GM18499 (cell line): ENCODE measurements around the gene LILRB3.
"Not testable (repeated sequence)": the region's sequence is repeated elsewhere in the genome, so short reads cannot be mapped to it uniquely, and the experiment has no call there.

Experiments
- ATAC-seq: cut with Tn5 transposase; IDR thresholded peaks from one replicate; pipeline ENCODE4 v1.9.1; 2021; ENCODE audit warnings: moderate number of reproducible peaks; ENCODE audit not compliant: insufficient read depth, unreplicated experiment

LILRB3 gene

DNA sequence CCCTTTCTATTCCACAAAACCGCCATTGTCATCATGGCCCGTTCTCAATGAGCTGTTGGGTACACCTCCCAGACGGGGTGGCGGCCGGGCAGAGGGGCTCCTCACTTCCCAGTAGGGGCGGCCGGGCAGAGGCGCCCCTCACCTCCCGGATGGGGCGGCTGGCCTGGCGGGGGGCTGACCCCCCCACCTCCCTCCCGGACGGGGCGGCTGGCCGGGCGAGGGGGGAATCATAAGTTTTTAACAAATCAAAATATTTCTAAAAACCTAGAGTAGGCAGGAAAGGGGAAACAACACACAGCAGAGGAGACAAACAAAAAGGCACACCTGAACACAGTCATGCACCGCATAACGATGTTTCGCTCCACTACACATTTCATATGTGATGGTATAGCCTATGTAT is 8.1 kb downstream of the LILRB3 start:
- ATAC-seq: not testable (repeated sequence)

DNA sequence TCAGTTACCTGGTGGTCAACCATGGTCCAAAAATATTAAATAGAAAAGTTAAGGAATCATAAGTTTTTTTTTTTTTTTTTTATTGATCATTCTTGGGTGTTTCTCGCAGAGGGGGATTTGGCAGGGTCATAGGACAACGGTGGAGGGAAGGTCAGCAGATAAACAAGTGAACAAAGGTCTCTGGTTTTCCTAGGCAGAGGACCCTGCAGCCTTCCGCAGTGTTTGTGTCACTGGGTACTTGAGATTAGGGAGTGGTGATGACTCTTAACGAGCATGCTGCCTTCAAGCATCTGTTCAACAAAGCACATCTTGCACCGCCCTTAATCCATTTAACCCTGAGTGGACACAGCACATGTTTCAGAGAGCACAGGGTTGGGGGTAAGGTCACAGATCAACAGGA is 8.6 kb downstream of the LILRB3 start:
- not testable (repeated sequence) for ATAC-seq

DNA sequence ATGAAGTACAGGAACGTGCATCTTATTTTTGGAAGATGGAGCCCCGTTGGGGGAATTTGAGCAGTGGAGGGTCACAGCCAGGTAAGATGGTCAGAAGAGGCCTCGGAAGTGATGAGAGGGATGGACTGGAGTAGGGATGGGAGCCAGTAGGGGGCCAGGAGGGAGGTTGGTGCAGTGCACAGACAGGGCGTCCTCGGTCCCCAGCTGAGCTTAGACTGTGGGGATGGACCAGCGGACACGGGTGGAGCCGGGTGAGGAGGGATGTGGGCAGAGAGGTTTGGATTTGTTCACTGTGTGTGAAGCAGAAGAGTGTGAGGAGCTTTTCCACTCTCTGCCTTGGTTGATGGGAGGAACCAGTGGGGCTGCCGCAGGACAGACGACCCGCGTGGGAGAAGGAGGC is 11.6 kb downstream of the LILRB3 start:
- ATAC-seq: no peak

DNA sequence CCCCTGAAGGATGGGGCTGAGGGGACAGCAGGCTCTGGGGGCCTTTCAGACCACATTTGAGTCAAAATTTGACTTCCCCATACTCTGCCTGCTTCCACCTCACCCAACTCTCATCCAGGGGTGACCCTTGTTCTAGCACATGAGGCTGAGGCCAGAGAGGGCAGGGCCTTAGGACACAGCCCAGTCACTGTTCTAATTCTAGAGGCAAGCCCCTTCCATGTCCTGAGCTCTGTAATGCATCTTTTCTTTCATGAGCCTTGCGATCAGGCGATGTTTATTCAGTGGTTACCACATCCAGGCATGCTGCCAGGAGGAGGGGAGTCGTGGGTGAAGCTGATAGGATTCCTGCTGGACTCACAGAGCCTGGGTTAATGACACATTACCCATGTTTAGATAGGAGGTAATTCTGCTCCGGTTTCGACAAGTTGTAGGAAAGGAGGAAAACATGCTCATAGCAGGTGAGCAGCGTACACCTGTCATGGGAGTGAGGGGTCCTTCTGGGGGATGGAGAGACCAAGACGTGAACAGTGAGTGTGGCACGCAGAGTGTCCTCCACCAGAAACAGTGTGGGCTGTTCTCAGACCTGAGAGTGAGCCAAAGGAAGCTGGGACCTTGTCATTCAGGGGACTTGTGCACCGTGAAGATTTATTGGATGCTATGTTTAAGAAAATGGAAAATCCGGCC is 12.9 kb downstream of the LILRB3 start:
- no peak for ATAC-seq

DNA sequence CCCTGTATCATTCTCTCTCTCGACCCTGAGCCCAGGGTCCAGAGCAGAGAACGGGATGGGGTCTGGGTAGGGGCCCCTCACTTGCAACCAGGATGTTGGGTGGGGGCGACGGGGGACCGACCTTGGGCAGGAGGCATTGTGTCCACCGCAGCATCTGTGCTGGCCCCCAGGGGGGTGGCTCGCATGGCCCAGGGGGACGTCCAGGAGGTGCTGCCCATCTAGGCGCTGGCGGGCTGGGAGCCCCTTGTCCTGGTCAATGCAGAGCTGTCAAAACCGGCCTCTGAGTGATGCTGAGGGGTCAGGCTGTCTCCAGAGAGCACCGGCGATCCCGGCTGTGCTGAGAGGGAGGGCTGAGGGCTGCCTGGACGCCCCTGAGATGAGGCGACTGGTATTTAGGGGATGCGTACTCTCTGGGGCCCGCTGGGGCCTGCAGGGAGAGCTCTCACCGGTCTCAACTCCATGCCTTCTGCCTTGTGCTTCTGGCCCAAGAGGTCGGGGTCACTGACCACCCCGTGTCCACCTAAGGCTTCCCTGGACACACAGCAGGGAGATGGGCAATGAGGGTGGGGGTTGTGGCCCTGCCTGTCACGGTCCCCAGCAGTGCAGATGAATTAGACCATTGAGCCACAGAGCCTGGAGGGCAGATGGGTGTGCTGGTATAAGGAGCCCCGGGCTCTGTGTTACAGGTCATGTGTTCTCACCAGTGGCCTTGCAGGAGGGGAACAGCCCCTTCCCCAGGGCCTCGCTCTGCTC is 13.6 kb downstream of the LILRB3 start:
- ATAC-seq: no peak

DNA sequence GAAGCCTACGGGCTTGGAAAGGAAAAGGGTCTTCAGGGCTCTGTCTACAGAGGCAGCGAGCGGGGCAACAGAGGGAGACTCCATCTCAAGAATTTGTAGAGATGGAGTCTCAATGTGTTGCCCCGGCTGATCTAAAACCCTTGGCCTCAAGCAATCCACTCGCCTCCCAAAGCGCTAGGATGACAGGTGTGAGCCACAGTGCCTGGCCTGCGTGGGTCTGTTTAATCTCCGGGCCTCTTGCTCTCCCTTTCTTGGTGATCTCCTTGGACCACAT is 14.1 kb downstream of the LILRB3 start:
- no peak for ATAC-seq

DNA sequence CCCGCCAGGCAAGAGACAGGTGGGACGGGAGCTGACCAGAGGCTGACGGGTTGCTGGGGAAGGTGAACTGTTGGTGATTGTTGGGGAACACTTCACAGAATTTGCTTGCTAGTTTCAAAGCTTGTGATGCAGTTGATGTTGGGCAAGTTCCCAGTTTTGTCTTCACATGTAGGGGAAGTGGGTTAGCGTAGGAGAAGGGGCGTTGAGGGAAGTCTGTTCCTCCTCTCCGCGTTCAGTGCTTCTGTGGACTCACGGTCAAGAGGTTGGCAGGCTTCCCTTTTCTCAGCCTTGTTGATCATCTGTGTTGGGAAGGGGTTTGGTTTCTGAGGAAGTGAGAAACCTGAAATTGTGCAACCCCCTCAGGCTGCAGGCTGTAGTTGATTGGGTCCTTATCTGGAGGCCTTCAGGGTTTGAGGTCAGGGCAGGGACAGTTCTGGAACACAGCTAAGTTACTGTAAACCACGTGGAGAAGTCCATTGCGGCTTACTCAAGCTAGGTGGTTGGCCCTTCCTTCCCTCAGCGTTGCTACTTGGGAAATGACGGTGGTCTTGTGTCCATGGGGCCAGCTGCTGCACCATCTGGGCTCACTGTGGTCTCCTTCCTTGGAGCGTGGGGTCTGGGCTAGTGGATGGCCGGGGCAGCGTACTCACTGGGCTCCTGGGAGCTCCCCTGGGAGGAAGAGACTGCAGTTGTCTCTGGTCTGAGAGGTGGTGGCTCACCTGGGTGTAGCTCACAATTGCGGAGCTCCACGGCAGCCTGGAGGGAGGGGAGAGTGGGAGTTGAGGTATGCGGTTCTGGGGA is 14.6 kb downstream of the LILRB3 start:
- ATAC-seq: no peak

DNA sequence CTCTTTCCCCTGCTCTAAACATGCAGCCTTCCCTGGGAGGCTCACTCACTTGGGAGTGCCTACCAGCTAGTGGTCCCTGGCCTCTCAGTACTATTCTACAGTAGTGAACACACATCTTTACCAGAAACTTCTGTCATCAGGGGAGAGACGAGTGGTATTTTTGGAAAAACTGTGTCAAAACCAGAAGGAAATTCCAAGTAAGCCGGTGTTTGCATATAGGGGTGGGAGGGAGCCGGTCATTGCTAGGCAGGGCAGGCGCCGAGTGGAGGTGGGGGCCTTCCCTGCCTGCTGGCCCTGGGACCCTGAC is 15.2 kb downstream of the LILRB3 start:
- no peak for ATAC-seq

DNA sequence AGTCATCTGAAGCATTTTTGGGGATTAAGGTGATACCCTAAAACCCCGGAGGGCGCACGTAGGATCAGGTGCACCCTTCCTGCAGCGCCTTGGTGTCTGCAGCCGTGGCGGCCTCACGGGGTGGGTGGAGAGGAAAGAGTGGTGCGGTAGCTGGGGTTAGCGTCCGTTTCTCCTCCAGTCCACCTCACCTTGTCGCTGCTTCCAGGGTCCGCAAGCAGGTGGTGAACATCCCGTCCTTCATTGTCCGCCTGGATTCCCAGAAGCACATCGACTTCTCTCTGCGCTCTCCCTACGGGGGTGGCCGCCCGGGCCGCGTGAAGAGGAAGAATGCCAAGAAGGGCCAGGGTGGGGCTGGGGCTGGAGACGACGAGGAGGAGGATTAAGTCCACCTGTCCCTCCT is 15.6 kb downstream of the LILRB3 start:
- not testable (repeated sequence) for ATAC-seq

DNA sequence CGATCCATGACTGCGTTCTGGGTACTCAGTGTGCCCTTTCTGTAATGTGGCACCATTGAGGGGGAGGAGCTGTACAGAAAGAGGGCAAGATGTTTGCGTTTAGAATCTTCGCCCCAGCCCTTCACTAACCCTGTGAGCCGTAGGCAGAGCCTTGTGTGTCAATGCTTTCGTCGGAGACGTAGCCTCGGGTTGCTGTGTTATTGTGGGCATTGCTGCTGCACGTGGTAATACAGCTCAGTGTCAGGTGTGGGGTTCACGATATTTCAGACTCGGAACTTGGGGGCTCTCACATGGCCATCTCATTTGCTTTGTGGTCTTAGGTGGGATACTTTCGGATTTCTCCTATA is 16.0 kb downstream of the LILRB3 start:
- no peak for ATAC-seq

DNA sequence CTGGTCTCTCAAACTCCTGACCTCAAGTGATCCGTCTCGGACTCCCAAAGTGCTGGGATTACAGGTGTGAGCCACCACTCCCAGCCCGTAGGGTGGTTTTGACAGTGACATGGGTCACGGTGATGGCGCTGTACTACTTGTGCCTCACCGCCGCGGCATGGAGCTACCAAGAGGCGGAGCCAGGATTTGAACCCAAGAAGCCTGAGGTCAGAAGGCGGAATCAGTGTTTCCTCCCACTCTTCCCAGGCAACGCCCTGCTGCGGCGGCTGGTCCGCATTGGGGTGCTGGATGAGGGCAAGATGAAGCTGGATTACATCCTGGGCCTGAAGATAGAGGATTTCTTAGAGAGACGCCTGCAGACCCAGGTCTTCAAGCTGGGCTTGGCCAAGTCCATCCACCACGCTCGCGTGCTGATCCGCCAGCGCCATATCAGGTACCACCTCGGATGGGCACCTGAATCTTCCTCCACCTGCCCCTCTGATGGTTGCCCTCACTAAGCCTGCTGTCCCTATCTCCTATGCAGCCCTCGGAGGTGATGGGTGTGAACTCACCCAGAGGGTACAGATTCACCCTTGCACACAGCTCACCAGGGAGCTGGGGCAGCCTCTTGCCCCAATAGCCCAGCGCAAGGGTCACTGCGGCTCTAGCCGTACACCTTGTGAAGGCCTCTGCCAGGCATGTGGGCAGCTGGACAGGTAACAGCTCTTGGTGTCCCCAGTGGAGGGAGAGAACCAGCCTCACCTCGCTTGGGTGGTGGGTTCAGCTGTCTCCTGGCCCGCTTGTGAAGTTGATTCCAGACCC is 16.6 kb downstream of the LILRB3 start:
- ATAC-seq: no peak

DNA sequence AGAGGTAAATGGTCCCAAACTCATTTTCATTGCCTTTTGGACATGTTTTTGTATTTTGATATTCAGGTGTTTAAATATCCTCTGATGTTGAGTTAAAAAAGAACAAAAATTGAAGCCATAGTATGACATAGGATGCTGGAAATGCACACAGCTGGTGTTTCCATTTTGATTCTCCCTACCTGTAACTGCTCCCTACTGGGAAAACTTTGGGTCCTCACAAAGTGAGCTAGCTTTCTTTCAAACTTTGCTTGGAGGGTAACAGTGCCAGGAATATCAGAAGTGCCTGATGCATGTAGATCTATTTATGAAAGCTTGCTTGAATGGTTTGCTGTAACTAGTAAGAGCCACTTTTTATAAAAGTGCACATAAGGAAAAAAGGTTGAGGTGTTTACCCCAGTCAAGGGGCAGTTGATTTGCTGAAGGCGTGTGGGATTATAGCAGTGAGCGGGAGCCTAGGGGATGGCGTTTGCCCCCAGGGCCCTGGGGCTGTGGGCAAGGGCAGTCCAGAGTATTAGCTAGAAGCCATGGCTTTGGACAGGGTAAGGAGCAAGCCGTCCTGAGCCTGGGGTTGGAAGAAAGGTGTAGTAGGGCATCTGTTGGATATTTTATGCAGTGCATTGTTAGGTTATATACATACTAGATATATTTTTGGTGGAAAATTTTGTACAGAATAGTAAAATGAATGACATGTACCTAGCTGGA is 17.9 kb downstream of the LILRB3 start:
- ATAC-seq: no peak

DNA sequence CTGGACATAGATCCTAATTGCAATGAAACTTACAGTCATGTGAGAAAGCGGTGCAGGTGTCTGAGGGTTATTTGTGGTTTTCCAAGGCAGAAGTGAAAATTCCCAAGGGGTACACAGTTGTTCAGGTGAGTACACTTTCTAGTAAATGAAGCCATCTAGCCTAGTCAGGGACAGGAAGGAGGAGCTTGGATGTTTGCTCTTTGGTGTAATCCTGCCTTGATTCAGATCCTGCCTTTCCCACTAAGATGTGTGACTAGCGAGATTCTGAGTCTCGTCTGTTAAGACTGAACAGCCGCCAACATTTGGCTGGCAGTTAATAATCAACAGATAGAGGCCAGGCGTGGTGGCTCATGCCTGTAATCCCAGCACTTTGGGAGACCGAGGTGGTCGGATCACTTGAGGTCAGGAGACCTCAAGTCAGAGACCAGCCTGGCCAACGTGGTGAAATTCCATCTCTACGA is 19.6 kb downstream of the LILRB3 start:
- ATAC-seq: no peak

DNA sequence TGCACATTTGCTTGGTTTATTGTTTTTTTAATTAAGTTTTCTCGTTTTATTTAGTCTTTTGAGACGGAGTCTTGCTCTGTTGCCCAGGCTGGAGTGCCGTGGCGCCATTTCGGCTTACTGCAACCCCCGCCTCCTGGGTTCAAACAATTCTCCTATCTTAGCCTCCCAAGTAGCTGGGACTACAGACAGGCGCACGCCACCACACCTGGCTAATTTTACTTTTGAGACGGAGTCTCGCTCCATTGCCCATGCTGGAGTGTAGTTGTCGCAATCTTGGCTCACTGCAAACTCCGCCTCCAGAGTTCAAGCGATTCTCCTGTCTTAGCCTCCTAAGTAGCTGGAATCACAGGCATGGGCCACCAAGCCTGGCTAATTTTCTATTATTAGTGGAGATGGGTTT is 20.8 kb downstream of the LILRB3 start:
- ATAC-seq: no peak

DNA sequence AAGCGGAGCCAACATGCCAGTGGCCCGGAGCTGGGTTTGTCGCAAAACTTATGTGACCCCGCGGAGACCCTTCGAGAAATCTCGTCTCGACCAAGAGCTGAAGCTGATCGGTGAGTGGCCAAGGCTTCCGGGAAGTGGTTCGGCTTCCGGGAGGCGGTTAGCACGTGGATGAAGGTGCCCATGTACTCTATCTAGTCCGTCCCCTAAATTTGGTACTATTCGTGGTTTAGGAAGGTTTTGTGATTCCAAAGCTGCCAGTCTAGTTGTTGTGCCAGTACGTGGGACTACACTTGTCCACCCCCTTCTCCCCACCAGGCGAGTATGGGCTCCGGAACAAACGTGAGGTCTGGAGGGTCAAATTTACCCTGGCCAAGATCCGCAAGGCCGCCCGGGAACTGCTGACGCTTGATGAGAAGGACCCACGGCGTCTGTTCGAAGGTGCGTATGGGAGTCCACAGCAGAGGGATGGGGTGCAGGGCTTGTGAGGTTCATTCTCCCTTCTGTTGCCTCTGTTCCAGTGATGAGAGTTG is 21.6 kb downstream of the LILRB3 start:
- no peak for ATAC-seq

DNA sequence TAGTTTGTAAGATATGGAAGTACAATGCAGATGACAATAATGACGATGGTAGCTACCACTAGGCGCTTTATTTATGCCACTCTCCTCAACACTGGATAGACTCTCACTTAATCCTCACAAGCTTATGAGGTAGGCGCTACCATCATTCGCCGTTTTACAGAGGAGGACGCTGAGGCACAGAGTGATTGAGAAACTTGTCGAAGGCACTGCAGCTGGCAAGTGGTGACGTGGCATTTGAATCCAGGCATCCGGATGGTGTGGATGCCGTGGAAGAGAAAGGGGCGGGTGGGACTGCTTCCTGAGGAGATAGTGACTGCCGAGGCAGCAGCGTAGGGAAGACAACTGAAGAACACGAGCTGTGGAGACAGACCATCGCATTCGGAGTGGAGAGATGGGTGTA is 23.4 kb downstream of the LILRB3 start:
- no peak for ATAC-seq

DNA sequence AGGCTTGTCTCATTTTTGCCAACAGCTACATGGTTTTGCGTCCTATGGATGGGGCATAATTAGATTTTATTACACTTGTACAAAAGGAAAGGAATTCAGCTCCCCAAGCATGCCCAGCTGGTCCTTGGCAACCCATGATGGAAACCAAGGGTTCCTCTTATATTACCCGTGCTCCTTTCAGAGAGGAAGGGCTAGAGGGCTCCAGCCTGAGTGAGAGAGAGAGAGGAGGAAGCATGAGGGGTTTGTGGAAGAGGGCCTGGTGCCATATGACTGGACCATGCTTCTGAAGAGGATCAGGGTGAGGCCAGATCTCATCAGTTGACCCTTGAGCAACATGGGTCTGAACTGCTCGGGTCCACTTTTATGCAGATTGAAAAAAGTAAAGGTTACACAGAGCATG is 25.7 kb downstream of the LILRB3 start:
- ATAC-seq: no peak

DNA sequence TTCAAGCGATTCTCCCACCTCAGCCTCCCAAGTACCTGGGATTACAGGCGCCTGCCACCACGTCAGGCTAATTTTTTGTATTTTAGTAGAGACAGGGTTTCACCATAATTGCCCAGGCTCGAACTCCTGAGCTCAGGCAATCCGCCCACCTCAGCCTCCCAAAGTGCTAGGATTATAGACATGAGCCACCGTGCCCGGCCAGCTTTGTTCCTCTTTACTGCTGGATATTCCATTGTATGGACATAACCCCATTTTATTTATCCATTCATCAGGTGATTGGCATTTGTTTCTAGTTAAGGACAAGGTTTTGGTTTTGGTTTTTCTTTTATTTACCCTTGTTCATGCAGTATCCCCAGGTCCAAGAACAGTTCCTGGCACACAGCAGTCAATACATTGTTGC is 26.3 kb downstream of the LILRB3 start:
- ATAC-seq: no peak

DNA sequence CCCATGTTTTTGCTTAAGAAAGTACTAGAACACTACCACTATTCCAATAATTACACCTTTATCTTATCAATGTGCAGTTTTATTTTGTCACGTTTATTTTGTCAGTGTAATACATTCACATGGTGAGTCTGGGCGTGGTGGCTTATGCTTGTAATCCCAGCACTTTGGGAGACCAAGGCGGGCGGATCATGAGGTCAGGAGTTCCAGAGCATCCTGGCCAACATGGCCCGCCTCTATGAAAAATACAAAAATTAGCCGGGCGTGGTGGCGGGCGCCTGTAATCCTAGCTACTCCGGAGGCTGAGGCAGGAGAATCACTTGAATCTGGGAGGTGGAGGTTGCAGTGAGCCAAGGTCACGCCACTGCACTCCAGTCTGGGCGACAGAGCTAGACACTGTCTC is 28.3 kb downstream of the LILRB3 start:
- ATAC-seq: not testable (repeated sequence)

DNA sequence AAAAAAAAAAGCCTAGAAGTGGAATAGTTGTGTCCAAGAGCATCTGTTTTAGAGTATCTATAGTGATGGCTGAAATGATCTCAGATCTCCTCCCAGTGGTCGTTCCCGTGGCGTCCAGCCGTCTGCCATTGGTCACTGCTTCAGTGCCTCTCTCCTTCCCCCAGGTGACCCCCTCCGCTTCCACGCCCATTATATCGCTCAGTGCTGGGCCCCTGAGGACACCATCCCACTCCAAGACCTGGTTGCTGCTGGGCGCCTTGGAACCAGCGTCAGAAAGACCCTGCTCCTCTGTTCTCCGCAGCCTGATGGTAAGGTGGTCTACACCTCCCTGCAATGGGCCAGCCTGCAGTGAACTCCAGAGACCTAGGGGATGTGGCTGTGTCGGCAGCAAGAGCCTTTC is 29.8 kb downstream of the LILRB3 start:
- no peak for ATAC-seq
